ENCODE results near the gene BSDC1. TPM values are rescaled to one million over a fixed set of nuclear protein-coding genes. Genes with fewer than 3 reads are reported as not detected.

The BSDC1 gene
- total RNA-seq: 70.4 and 79.3 TPM in 2 replicates

GRCh38 chr1:32394141-32394889 is at the start of gene BSDC1:
BSDC1 (minus strand) TSS chr1:32394441; CDS start chr1:32394414, 27 bp downstream.

GRCh38 chr1:32362474-32363313 is 31.5 kb downstream of the BSDC1 start, which contains the start of the genes FAM229A and TSSK3:
FAM229A (minus strand) TSS chr1:32362485; CDS start chr1:32362091, 394 bp downstream.
TSSK3 (plus strand) TSS chr1:32362539; CDS start chr1:32362702, 163 bp downstream.

GRCh38 chr1:32335790-32336590 is 58.3 kb downstream of the BSDC1 start, which contains the start of gene MARCKSL1:
MARCKSL1 (minus strand) TSS chr1:32336233; CDS start chr1:32336033, 200 bp downstream.

Other genes starting within 250 kb of the BSDC1 start
- gene TXLNA, start 214.8 kb downstream of the BSDC1 start, total RNA-seq: 151 and 160 TPM in 2 replicates
- gene CCDC28B, start 193.8 kb downstream of the BSDC1 start, total RNA-seq: 10.1 and 11.8 TPM in 2 replicates
- 0.97 and 1.1 TPM in 2 replicates for gene IQCC, start 188.8 kb downstream of the BSDC1 start, total RNA-seq
- not detected in 2 replicates for gene DCDC2B, start 185.4 kb downstream of the BSDC1 start, total RNA-seq
- gene TMEM234, start 172.1 kb downstream of the BSDC1 start, total RNA-seq: 18.8 and 23.9 TPM in 2 replicates
- 228 and 249 TPM in 2 replicates for gene EIF3I, start 172.0 kb downstream of the BSDC1 start, total RNA-seq
- gene FAM167B, start 147.2 kb downstream of the BSDC1 start, total RNA-seq: 2.4 and 2.7 TPM in 2 replicates
- not detected in 2 replicates for gene LCK, start 143.2 kb downstream of the BSDC1 start, total RNA-seq
- 66.5 and 73.0 TPM in 2 replicates for gene HDAC1, start 102.4 kb downstream of the BSDC1 start, total RNA-seq
- 2.2 and 4.5 TPM in 2 replicates for gene MARCKSL1, start 58.2 kb downstream of the BSDC1 start, total RNA-seq
- 1.2 and 2.4 TPM in 2 replicates for gene FAM229A, start 32.0 kb downstream of the BSDC1 start, total RNA-seq
- gene TSSK3, start 31.9 kb downstream of the BSDC1 start, total RNA-seq: 0.61 and 1.6 TPM in 2 replicates
- not detected in 2 replicates for gene ZBTB8B, start 70.6 kb upstream of the BSDC1 start, total RNA-seq
- gene ZBTB8A, start 145.0 kb upstream of the BSDC1 start, total RNA-seq: 7.7 and 8.6 TPM in 2 replicates

All from hair follicle dermal papilla cell (primary cell).